SK-N-SH treated with all-trans-retinoic acid at 6 μM for 48 hours (cell line): ENCODE results near the gene ANKRD45.

Experiments used
- ARNTL ChIP-seq: fragments of 450-650 bp; formaldehyde crosslinking; IDR thresholded peaks from 2 replicates; pipeline ENCODE4 v1.5.0; 2020; ENCODE audit warnings: low read depth, mild to moderate bottlenecking, moderate library complexity, borderline replicate concordance
- ISL1 ChIP-seq: fragments of 250-450 bp; sonication (Bioruptor Pico); IDR thresholded peaks from 2 replicates; pipeline ENCODE4 v2.1.2; 2022; ENCODE audit warnings: mild to moderate bottlenecking, moderate library complexity

GRCh38 chr1:173639102-173639501 lies 30.5 kb downstream of the ANKRD45 start:
- TF ChIP-seq ARNTL (no peak), ISL1 (CRISPR knock-in tag) (no peak)
